HG02642 (cell line): ENCODE measurements around the gene LYRM4.

Source experiments
- ATAC-seq: cut with Tn5 transposase; IDR thresholded peaks from one replicate; pipeline ENCODE4 v1.9.1; 2021; ENCODE audit warnings: mild to moderate bottlenecking; ENCODE audit not compliant: unreplicated experiment, poor library complexity

The LYRM4 gene

GRCh38 chr6:5208057-5208456 is 52.7 kb downstream of the LYRM4 start:
- ATAC-seq = no peak

GRCh38 chr6:5206920-5207561 is 53.7 kb downstream of the LYRM4 start:
- ATAC-seq = no peak

GRCh38 chr6:5205877-5206850 is 54.6 kb downstream of the LYRM4 start:
- no peak for ATAC-seq

- ATAC-seq = no peak
Measured at GRCh38 chr6:5205035-5205507, 55.7 kb downstream of the LYRM4 start.

- ATAC-seq = no peak
Measured at GRCh38 chr6:5204376-5204775, 56.4 kb downstream of the LYRM4 start.

- ATAC-seq = no peak
Measured at GRCh38 chr6:5203546-5203945, 57.2 kb downstream of the LYRM4 start.

GRCh38 chr6:5202941-5203340 is 57.8 kb downstream of the LYRM4 start:
- ATAC-seq = no peak

GRCh38 chr6:5202206-5202605 is 58.5 kb downstream of the LYRM4 start:
- ATAC-seq = no peak

- no peak for ATAC-seq
Measured at GRCh38 chr6:5201271-5201670, 59.5 kb downstream of the LYRM4 start.

GRCh38 chr6:5199702-5200101 is 61.0 kb downstream of the LYRM4 start:
- ATAC-seq = no peak

- ATAC-seq = no peak
Measured at GRCh38 chr6:5199283-5199682, 61.5 kb downstream of the LYRM4 start.

GRCh38 chr6:5197084-5197483 is 63.7 kb downstream of the LYRM4 start:
- ATAC-seq = no peak

GRCh38 chr6:5192135-5192794 is 68.5 kb downstream of the LYRM4 start:
- ATAC-seq = no peak

- ATAC-seq = no peak
Measured at GRCh38 chr6:5191722-5192121, 69.0 kb downstream of the LYRM4 start.

- peak; percentile 43 for ATAC-seq
Measured at GRCh38 chr6:5191222-5191621, 69.5 kb downstream of the LYRM4 start.

GRCh38 chr6:5190507-5190906 is 70.2 kb downstream of the LYRM4 start:
- no peak for ATAC-seq

- no peak for ATAC-seq
Measured at GRCh38 chr6:5188646-5189045, 72.1 kb downstream of the LYRM4 start.

- ATAC-seq = no peak
Measured at GRCh38 chr6:5184878-5185277, 75.9 kb downstream of the LYRM4 start.

GRCh38 chr6:5184218-5184617 is 76.5 kb downstream of the LYRM4 start:
- ATAC-seq = no peak

- no peak for ATAC-seq
Measured at GRCh38 chr6:5181510-5182317, 79.0 kb downstream of the LYRM4 start.
